Daoy (cell line): Measurements from ENCODE around the gene DSE. TPM values are rescaled to one million over a fixed set of nuclear protein-coding genes. Genes with fewer than 3 reads are reported as not detected.

ENCODE experiments used
- DNase-seq: peaks from one replicate; pipeline ENCODE4 v3.0.0-alpha.2; 2015; ENCODE audit warnings: low read depth
- total RNA-seq: library from RNA; depleted of rRNA; stranded (reverse); fragments of >200 nt; shearing (Covaris generic); gene quantifications from 2 replicates; pipeline ENCODE4 v1.2.3, GENCODE V29; 2014

DSE gene
- total RNA-seq, 1 experiment from 2014 or later, result 29.5 TPM

DNA sequence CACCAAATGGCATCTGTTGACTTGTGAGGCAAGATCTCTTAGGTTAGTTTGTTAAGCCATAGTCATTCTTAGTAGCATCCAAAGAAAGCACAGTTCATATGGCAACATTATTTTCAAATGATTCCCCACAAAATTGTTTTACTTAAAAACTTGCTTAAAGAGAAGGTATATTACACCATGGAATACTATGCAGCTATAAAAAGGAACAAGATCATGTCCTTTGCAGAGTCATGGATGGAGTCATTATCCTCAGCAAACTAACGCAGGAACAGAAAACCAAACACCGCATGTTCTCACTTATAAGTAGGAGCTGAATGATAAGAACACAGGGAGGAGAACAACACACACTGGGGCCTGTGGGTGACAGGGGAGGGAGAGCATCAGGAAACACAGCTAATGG is 10.9 kb upstream of the DSE start:
- DNase-seq, result no peak

DNA sequence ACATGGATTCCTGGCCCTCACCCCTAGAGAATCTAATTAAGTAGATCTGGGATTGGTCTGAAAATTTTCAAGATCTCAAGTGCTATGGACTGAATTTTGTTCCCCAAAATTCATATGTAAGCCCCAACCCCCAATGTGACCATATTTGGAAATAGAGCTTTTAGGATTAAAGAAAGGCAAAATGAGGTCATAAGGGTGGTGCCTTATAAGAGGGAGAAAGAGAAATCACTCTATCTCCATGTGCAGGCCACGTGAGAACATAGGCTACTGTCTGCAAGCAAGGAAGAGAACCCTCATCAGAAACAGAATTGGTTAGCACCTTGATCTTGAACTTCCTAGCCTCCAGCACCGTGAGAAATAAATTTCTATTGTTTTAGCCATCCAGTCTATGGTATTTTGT is 8.5 kb upstream of the DSE start:
- DNase-seq, result no peak

DNA sequence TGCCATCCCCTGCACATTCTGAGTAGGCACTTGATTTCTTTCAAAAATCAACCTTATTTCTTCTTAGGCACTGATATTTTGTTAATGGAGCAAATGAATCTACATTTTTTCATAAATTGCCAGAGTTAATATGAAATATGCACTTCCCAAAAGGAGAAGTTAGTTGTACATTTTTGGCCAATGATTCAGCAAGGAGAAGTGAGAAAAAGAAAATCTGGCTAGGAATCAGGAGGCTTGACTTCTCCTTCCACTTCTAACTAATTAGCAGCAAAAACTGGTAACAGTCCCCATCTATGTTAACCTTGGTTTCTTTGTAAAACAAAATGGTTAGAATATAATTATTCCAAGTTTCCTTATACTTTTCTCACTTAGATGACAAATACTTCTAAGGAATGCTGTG is 7.0 kb upstream of the DSE start:
- DNase-seq, result peak; percentile 23

DNA sequence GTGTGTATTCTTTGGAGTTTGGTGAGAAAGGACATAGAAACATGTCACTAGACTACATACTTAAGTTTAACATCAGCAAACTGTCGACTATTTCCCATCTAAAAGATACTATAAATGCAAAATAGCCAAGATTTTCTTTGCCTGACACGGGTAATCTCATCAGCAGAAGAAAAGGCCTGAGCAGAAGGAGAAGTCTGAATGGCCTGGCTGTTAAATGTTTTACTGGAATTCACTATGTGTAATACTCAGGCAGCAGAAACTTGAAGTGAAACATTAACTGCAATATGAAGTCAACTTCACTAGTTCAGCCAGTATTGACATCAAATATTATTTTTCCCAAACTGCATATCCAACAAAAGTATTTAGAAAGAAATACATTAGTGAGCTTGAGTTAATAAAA is 6.4 kb upstream of the DSE start:
- DNase-seq, result no peak

DNA sequence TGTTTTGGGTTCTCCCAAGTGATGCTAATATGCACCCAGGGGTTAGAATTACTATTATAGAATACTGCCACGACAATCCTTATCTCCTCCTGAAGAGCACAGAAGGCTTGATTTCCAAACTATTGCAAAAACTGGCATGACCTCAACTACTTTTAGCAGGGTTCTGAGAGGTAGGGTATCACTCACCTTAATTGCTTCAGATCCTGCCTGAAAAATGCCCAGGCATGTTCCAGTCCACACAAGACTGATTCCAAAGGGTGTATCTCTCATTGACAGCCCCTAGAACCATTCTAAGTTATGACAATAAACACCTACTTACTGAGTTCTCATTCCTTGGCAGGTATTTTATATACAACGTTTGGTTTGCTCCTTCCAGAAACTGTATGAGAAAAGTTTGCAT is 5.0 kb upstream of the DSE start:
- DNase-seq, result no peak

DNA sequence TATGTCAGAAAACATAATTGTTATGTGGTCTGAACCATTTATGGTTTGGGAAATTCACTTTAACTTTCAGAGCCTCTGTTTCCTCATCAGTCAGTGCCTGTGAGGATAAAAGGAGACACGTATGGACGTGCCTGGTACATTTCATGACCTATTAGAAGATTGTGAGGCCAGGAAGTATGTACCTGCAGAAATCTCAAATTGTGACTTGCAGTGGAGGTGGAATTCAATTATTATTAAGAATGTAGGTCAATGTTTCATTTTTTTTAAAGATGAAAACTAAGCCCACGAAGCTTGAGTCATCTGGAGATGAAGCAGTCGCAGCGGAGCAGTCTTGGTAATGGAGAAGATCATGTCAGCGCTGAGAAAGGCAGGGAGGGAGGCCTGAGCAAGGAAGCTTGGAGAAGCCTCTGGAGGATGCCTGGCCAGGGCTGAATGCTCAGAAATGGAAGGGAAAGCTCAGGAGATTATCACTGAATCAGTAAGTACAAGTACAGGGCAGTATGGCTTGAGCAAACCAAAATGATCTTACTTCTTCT is 3.9 kb upstream of the DSE start:
- DNase-seq, result no peak

DNA sequence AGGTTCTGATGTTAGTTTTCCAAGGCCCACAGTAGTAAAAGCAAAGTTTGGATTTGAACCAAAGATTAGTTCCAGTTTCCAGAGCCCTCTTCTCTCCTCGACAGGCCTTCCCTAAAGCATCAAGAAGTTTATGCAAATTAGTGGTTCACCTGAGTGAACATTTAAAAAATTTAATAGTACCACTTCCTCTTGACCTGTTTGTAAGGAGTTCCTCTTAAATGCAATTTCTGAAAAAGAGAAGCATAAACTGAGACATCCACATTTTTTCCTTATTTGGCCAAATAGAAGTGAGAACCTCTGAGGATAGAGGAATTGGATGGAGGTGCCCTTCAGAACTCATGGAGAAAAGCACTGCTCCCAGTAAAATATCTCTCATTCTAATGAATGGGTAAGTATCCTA is 1.2 kb upstream of the DSE start:
- DNase-seq, result no peak

DNA sequence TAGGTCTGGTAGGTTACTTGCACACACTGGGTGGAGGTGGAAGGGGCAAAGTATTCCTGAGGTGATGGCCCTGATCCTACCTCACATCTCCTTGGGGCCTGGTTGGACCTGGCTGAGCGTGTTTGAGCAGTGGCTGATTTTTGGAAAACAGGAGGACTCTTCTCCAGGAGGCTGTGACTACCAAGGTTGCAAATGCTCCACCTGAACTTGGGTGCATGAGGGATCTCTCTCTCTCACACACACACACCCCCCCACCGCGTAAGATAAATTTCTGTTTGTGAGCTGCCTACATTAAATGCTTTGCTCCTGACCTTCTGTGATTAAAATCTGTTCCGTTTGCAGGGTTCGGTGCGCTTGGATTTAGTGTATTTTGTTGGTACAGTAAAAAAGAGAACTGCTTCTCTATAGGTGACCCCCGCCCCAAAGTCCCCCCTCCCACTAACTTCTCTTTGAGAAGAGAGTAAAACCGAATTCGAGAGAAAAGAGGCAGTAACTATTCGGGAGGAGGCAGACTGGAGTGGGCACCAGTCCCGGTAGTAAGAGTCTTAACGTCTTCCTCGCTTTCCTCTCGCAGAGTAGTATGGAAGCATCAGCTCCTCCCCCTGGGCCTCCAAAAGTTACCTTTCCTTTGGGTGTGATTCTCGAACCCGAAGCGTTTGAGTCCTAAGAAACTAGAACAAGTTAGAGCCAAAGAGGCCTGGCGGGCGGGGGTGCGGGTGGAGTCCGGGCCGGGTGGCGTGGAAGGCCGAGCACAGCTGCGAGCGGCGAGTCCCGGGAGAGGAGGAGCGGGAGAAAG is 585 bp upstream of the DSE start:
- DNase-seq, result no peak

DNA sequence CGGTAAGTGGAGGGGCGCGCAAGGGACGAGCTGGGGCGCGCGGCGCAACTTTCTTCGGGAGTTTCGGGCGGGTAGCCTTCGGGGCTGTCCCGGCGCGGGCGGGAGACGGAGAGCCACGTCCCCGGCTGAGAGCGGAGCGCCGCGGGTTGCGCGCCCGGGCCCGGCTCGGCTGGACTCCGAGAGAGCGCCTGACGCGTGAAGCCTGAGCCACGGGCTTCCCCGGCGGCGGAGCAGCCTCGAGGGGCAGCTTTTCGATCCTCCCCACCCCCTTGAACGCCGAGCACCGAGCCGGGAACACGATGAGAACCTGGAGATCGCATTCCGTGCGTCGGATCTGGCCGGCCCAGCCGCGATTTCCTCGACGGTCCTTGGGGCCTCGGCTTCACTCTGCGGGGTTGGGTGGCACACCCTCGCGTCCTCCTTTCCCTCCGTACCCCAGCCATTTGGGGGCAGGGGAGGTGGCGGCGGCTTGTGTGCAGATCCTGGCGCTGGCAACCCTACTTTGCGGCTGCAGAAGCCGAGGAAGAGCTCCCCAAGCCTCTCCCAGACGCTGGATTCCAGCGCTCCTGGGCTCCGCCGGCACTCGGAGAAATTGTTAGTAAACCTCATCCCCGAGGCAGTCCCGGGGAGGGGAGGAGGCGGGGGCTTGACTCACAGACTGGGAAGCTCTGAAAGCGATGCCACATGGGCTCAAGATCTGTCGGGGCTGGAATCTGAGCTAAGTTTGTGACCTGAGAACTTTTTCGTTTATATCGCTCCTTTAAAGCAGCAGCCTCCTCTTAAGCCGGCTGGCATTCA is 572 bp downstream of the DSE start:
- peak; percentile 92 for DNase-seq

DNA sequence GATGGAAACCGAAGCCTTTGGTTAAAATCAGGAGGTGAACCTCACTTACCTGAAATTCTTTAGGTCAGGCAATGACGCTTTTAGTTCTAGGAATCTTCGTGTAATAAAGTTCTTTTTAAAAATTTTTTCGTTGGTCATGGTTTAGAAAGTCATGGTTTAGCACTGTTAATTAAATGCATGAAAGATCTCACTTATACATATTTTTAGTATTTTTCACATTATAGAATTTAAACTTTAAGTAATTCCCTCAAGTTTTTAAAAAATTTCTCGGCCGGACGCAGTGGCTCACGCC is 1.1 kb downstream of the DSE start:
- DNase-seq, result no peak

DNA sequence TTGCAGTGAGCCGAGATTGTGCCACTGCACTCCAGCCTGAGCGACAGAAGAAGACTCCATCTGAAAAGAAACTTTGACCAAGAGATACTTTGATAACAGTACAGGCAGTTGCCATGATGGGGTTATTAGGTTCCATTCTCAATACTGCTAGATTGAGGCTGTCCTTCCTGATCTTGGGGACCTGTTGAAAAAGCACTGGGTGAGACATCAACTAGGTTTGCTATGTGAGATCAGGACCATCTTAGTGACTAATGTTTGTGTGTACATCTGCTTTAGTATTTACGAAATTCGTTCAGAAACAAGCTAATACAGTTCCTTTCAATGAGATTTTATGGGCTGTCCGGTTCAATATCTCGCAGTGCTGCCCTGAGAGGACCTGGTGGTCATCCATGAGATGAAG is 2.6 kb downstream of the DSE start:
- DNase-seq, result no peak

DNA sequence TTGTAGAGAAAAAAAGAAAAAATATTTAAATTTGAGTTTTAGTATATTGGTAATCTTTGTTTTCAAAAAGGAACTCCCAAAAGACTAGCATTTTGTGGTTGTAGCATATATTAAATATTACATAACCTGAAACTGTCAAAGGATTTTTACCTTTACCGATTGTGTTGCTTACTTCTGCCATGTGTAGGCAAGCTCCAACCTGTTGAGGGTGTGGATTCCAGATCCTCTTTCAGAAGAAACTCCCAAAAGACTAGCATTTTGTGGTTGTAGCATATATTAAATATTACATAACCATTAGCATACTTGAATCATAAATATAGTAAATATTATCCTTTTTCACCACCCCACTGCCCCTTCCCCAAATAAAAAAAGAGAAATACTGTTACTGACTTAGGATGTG is 3.2 kb downstream of the DSE start:
- DNase-seq, result no peak

DNA sequence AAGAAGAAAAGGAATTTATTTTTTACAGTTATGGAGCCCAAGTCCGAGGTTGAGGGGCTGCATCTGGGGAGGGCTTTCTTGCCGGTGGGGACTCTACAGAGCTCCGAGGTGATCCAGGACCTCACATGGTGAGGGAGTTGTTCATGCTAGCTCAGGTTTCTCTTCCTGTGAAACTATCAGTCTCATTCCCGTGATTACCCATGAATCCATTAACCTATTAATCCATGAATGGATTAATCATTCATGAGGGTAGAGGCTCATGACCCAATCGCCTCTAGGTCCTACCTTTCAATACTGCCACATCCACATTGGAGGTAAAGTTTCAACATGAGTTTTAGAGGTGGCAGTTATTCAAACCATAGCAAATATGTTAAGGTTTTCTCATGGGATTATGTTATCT is 3.8 kb downstream of the DSE start:
- no peak for DNase-seq

DNA sequence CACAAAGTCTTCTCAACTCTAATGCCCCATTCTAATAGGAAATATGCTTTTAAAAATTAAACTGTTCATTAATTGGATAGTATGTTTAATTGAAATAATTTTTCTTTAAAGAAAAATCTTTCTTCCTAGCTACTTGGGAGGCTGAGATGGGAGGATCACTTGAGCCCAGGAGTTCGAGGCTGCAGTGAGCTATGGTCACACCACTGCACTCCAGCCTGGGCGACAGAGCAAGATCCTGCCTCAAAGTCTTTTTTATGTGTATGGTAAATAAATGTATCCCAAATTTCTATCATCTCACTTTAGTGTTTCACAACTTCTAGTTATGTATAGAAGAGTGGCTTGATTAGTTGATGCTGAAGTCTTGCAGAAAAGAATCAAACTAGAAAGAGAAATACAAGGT is 4.5 kb downstream of the DSE start:
- no peak for DNase-seq

DNA sequence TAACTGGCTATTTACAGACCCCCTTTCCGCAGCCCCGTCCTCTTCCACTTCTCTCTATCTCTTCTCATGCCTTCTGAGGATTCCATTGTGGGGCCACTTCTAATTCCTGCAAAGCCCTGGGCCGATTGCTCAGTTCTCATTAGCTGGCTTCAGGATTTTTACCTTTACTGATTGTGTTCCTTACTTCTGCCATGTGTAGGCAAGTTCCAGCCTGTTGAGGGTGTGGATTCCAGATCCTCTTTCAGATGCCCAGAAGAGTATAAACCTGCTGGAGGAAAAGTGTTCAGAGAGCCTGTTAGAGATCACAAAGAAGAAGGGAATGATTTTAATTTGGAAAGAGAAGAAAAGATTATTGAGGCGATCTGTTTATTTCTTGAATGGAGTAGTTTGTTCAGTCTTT is 5.4 kb downstream of the DSE start:
- no peak for DNase-seq

DNA sequence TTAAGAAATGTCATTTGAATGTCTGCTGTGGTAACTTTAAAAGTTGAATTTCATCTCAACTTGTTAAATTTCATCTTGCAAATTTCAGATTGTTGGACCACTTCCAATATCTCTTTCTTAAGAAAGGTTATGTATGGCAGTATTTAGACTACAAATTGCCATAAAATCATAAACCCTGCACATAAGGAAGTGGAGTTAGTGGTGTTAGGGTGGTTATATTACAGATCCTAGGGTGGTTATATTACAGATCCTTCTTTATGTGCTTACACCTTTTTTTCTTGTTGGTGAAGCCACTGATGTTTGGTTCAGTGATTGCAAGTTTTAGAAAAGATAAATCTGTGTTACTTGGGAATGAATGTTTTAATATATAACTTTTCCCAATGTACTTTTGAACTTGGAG is 9.0 kb downstream of the DSE start:
- no peak for DNase-seq

DNA sequence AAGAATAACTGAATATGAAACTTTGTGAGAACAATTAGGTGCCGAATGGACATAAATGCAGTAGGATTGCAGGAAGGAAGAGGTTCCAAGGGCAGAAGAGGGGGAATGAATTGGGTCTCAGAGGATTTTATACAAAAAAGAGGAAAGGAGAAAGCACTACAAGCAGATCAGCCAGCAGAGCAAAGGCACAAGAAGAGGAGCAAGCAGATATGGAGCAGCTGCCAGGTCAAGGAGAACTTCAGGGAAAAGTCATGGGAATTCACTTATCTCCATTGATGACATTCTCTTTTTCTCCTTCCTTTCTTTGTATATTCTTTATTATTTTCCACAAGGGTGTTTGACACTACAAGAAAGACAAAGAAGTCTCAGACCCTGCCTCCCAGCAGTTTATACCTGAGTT is 9.6 kb downstream of the DSE start:
- DNase-seq, result no peak

DNA sequence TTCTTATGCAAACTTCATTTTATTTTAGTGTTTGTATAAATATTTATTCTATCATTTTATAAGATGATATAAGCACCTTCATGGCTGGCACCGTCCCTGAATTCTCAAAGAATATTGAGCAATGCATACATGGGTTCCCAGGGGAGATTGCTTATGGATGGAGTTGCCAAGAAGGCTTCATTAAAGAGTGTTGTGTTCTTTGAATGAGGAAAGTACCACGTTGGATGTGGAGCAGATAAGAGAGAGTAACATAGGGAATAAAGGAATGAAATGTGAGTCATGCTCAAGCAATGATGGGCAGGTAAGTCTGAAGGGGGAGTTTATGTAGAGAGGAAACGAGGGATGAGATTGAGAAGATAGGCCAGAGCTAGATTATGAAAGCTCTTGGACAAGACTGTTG is 10.3 kb downstream of the DSE start:
- DNase-seq, result no peak

DNA sequence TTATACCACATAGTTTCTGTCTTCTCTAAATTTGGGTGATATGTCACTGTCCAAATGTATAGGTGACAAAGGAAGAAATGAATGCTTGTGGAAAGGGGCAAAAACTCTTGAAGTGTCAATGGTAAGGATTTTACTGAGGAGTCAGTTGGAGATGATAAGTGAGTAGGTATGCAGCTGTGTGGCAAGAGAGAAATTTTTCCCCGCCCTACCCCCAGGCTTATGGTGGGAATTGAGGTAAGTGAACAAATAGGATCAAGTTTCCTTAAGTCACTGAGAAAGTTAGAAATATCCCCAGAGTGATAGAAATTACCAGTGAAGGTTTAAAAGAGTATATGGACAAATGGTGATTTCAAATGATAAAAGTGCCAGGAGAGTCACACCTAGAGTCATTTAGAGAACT is 11.8 kb downstream of the DSE start:
- no peak for DNase-seq

DNA sequence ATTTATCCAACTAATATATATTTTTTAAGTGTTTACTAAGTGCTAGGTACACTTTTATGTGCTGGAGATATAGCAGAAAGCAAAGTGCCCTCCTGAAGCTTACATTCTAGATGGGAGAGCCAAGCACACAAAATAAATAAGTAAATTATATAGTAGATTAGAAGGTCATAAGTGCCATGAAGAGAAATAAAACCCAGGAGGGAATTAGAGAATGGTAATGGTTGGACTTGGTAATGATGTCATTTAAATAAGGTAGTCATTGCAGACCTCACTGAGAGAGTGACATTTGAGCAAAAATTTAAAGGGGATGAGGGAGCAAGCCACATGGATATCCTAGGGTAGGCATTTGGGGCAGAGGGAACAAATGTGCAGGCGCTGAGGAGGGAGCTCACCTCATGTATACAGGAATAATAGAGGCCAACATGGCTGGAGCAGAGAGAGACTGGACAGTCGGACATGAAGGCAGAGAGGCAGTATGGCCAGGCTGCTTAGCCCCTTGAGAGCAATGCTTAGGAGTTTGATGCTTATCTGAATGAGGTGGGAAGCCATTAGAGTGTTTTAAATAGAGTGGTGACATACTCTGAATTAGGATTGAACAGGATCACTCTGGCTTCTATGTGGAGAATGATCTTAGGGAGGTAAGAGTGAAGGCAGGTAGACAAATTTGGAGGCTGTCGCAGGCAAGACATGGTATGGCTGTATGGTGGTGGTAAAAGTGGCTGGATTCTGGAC is 14.1 kb downstream of the DSE start:
- no peak for DNase-seq

DNA sequence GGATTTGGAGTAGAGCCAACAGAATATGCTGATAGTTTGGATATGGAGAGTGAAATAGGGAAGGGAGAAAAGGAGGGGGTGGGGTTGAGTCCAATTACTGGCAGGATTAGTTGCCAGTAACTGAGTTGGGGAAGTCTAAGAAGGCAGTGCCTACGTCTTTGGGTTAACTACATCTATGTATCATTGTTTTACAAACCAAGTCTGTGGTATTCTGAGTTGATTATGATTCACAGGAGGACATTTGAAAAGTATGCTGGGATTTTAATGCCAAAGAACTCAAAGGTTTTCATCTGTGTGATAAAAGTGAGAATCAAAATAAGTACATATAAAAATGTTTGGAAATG is 14.7 kb downstream of the DSE start:
- DNase-seq, result peak; percentile 68

DNA sequence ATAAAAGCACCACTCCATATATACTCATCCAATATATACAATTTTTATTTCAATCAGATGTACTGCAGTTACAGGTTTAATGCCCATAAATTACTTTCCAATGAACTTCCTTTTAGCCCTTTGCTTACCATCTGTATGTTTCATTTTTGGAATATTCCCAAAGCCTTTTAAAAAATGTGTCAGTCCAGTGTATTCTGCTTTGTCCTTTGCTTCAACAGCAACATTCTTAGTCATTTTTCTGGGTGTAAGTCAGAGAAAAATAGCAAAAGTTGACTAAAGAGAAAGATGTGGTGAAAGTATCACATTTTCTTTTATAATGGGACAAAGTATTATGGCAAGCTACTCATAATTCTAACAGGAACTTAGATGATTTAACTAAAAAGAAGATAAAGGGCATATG is 15.2 kb downstream of the DSE start:
- DNase-seq, result no peak
